Stomach (tissue), 9 donors: Measurements from ENCODE around the gene CORO2B. TPM values are rescaled to one million over a fixed set of nuclear protein-coding genes. Genes with fewer than 3 reads are reported as not detected.

Experiments used
- DNase-seq, 2 donors: peaks; one replicate each; pipeline versions ENCODE4 v3.0.0 to v3.0.0-alpha.2; 2013 to 2019
- H3K27ac ChIP-seq, 5 donors: fragments of 200-600 bp in 4 of 5; sonication (generic) in 4 of 5; one replicate each; pipeline ENCODE4 v1.5.1; 2013 to 2019; ENCODE audit warnings: mild to moderate bottlenecking in 1 of 5, moderate library complexity in 1 of 5
- H3K27me3 ChIP-seq, 3 donors: fragments of 200-600 bp; sonication (generic); one replicate each; pipeline ENCODE4 v1.5.1; 2017 to 2019; ENCODE audit warnings: mixed run types in 1 of 3
- H3K36me3 ChIP-seq, 4 donors: fragments of 200-600 bp; sonication (generic); 1 replicate in 3 of 4; 2 replicates in 1 of 4; pipeline ENCODE4 v1.5.1; 2016 to 2019
- H3K4me1 ChIP-seq, 4 donors: fragments of 200-600 bp; sonication (generic); one replicate each; pipeline ENCODE4 v1.5.1; 2016 to 2019
- H3K4me3 ChIP-seq, 4 donors: fragments of 200-600 bp; sonication (generic) in 3 of 4; one replicate each; pipeline ENCODE4 v1.5.1; 2016 to 2019; ENCODE audit warnings: mild to moderate bottlenecking in 1 of 4
- H3K9me3 ChIP-seq, 4 donors: fragments of 200-600 bp; sonication (generic); one replicate each; pipeline ENCODE4 v1.5.1; 2016 to 2019
- CTCF ChIP-seq, 7 experiments: fragments of 450-650 bp in 4 of 7; fragments of 200-600 bp in 3 of 7; sonication (generic) in 3 of 7; IDR thresholded peaks; one replicate each; pipeline ENCODE4 v1.5.1; 2016 to 2019; ENCODE audit warnings: antibody characterized with exemption in 7 of 7, control low read depth in 2 of 7, mild to moderate bottlenecking in 1 of 7
- EP300 ChIP-seq: sonication (generic); formaldehyde crosslinking; IDR thresholded peaks from one replicate; pipeline ENCODE4 v1.6.1; 2017; ENCODE audit warnings: antibody characterized with exemption
- POLR2A ChIP-seq, 4 donors: fragments of 450-650 bp; IDR thresholded peaks; one replicate each; pipeline ENCODE4 v1.6.1; 2016; ENCODE audit warnings: antibody characterized with exemption in 4 of 4, control low read depth in 2 of 4, mild to moderate bottlenecking in 1 of 4, moderate library complexity in 1 of 4
- POLR2AphosphoS5 ChIP-seq, 3 donors: sonication (generic); formaldehyde crosslinking; IDR thresholded peaks; one replicate each; pipeline ENCODE4 v1.6.1; 2016; ENCODE audit warnings: antibody characterized with exemption in 3 of 3
- WGBS, 5 donors: extraction: QIAGEN DNeasy Blood & Tissue Kit in 3 of 5; methylation state at CpG; one replicate each; pipeline versions ENCODE4 v1.1.5 to v1.1.7; 2013 to 2018; 5-methylcytosine and 5-hydroxymethylcytosine counted together
- intact Hi-C: fragments of 100-400 bp; cut with DNase I; formaldehyde crosslinking; loops from one replicate; pipeline ENCODE4 v1.15.1; 2023; ENCODE audit warnings: low total_unique reads
- polyA plus RNA-seq, 3 donors: library from polyadenylated mRNA; stranded (reverse); fragments of 200-250 nt; gene quantifications; one replicate each; pipeline ENCODE4 v1.2.3, GENCODE V29; 2013
- total RNA-seq, 5 donors: library from RNA; depleted of rRNA; stranded (reverse); fragments of >200 nt; gene quantifications; one replicate each; pipeline versions ENCODE4 v1.1.0 to v1.2.3, GENCODE V29; 2014 to 2016
- donor health status: healthy with polysubstance abuse.
- donor health status: Bipolar disorder and iron deficiency.
- donor health status: healthy.

The CORO2B gene
- total and polyA plus RNA-seq, 8 donors = 0.89 to 3.7 (median 2.3) TPM; not detected in 1

GRCh38 chr15:68764090-68764489 is 185.3 kb downstream of the CORO2B start:
- Histone ChIP-seq H3K4me1 (no peaks in the 10 kb centered on the region), H3K36me3 (no peaks in the 10 kb centered on the region), H3K4me3 (no peak overlapping the region), H3K9me3 (no peaks in the 10 kb centered on the region), H3K27ac (no peak overlapping the region), H3K27me3 (no peaks in the 10 kb centered on the region)
- DNase-seq = no peak
- no peak for TF ChIP-seq EP300
- no peak for TF ChIP-seq CTCF (IDR thresholded peaks at IDR 0.05)
- TF ChIP-seq POLR2AphosphoS5 (IDR thresholded peaks at IDR 0.05) = no peak
- no peak for TF ChIP-seq POLR2A (IDR thresholded peaks at IDR 0.05)
- intact Hi-C loops = no loop called here
- 43 to 69% (median 47%) methylated on average over 1 of the region's 1 CpG for WGBS, 5 donors

GRCh38 chr15:68765602-68766368 is 187.0 kb downstream of the CORO2B start:
- DNase-seq = no peak
- no peaks in the 10 kb centered on the region for H3K27me3 ChIP-seq
- no peak overlapping the region for H3K27ac ChIP-seq
- no peak overlapping the region for H3K4me3 ChIP-seq
- intact Hi-C loops = no loop called here
- no peaks in the 10 kb centered on the region for H3K9me3 ChIP-seq
- TF ChIP-seq EP300 (no peak), POLR2AphosphoS5 (IDR thresholded peaks at IDR 0.05) (no peak), POLR2A (IDR thresholded peaks at IDR 0.05) (no peak), CTCF (IDR thresholded peaks at IDR 0.05) (no peak)
- H3K36me3 ChIP-seq = no peaks in the 10 kb centered on the region
- no peaks in the 10 kb centered on the region for H3K4me1 ChIP-seq
- 72 to 76% (median 74%) methylated on average over 11 of the region's 11 CpGs for WGBS, 5 donors

GRCh38 chr15:68767833-68768232 is 189.0 kb downstream of the CORO2B start:
- TF ChIP-seq POLR2AphosphoS5 (IDR thresholded peaks at IDR 0.05) (no peak), EP300 (no peak), POLR2A (IDR thresholded peaks at IDR 0.05) (no peak), CTCF (IDR thresholded peaks at IDR 0.05) (no peak)
- WGBS, 5 donors = 59 to 77% (median 68%) methylated on average over 4 of the region's 4 CpGs
- intact Hi-C loops = no loop called here

GRCh38 chr15:68768321-68768720 is 189.5 kb downstream of the CORO2B start:
- Histone ChIP-seq H3K27ac (no peak overlapping the region), H3K4me1 (no peaks in the 10 kb centered on the region), H3K4me3 (no peak overlapping the region), H3K36me3 (no peaks in the 10 kb centered on the region), H3K9me3 (no peaks in the 10 kb centered on the region), H3K27me3 (no peaks in the 10 kb centered on the region)
- DNase-seq = no peak
- TF ChIP-seq EP300 = no peak
- intact Hi-C loops = no loop called here
- 2 to 44% (median 8%) methylated on average over 2 of the region's 2 CpGs for WGBS, 5 donors

More at GRCh38 chr15:68767833-68768232, 189.0 kb downstream of the CORO2B start:
- DNase-seq = no peak
- Histone ChIP-seq H3K36me3 (no peaks in the 10 kb centered on the region), H3K4me3 (no peak overlapping the region), H3K9me3 (no peaks in the 10 kb centered on the region), H3K4me1 (no peaks in the 10 kb centered on the region), H3K27ac (no peak overlapping the region), H3K27me3 (no peaks in the 10 kb centered on the region)

- 82 to 97% (median 89%) methylated on average over 2 of the region's 2 CpGs for WGBS, 5 donors
- Histone ChIP-seq H3K27me3 (no peaks in the 10 kb centered on the region), H3K4me3 (no peak overlapping the region), H3K9me3 (no peaks in the 10 kb centered on the region), H3K4me1 (no peaks in the 10 kb centered on the region), H3K36me3 (no peaks in the 10 kb centered on the region), H3K27ac (no peak overlapping the region)
- intact Hi-C loops = no loop called here
- no peak for DNase-seq
- no peak for TF ChIP-seq CTCF (IDR thresholded peaks at IDR 0.05)
- TF ChIP-seq POLR2AphosphoS5 (IDR thresholded peaks at IDR 0.05) = no peak
- TF ChIP-seq EP300 = no peak
- no peak for TF ChIP-seq POLR2A (IDR thresholded peaks at IDR 0.05)
These were observed 190.9 kb downstream of the CORO2B start for GRCh38 chr15:68769702-68770101.
